NCI-H1436 (cell line): ENCODE results near the gene UCK1.

Experiments used
- DNase-seq: peaks from one replicate; lab custom pipeline; 2025; lab: John Stamatoyannopoulos, UW

UCK1 gene

GRCh38 chr9:131476777-131477345, 54.2 kb downstream of the UCK1 start:
- no peak for DNase-seq

- DNase-seq: no peak
Measured at GRCh38 chr9:131475956-131476776, 54.9 kb downstream of the UCK1 start.

GRCh38 chr9:131475111-131475955, 55.7 kb downstream of the UCK1 start:
- no peak for DNase-seq

GRCh38 chr9:131474711-131475110, 56.4 kb downstream of the UCK1 start:
- no peak for DNase-seq

- no peak for DNase-seq
Measured at GRCh38 chr9:131473891-131474290, 57.2 kb downstream of the UCK1 start.
